ENCODE data around the gene CTPS2. TPM values are rescaled to one million over a fixed set of nuclear protein-coding genes. Genes with fewer than 3 reads are reported as not detected.

CTPS2 gene
- total RNA-seq, 1 donor from 2014 or later = 59.0 TPM

DNA sequence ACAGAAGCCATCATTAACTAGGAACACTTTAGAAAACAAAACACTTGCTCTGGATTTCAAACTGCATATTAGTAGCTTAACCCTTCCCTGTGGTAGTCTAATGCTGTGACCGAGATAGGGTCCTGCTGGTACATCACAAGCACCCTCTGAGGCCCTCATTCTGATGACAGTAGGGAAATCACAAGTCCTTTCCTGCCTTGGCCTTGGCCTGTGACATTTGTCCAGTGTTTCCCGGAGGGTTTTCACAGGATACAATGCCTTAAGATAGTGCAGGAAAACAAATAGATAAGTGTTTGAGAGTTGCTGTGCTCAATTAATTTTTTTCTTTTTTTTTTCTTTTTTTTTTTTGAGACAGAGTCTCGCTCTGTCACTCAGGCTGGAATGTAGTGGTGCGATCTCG lies 36.0 kb upstream of the CTPS2 start:
- Mint-ChIP-seq H3K4me1 (ENCODE audit: unreplicated experiment) (peaks cover under 1% of the 10 kb centered on the region), H3K27ac (no peak overlapping the region), H3K4me3 (no peak overlapping the region), H3K36me3 (peaks cover 30% of the 10 kb centered on the region), H3K27me3 (no peaks in the 10 kb centered on the region), H3K9me3 (no peaks in the 10 kb centered on the region)
- DNase-seq (ENCODE audit: extremely low spot score, unreplicated experiment) = no peak
- TF ChIP-seq, protein P1, sequence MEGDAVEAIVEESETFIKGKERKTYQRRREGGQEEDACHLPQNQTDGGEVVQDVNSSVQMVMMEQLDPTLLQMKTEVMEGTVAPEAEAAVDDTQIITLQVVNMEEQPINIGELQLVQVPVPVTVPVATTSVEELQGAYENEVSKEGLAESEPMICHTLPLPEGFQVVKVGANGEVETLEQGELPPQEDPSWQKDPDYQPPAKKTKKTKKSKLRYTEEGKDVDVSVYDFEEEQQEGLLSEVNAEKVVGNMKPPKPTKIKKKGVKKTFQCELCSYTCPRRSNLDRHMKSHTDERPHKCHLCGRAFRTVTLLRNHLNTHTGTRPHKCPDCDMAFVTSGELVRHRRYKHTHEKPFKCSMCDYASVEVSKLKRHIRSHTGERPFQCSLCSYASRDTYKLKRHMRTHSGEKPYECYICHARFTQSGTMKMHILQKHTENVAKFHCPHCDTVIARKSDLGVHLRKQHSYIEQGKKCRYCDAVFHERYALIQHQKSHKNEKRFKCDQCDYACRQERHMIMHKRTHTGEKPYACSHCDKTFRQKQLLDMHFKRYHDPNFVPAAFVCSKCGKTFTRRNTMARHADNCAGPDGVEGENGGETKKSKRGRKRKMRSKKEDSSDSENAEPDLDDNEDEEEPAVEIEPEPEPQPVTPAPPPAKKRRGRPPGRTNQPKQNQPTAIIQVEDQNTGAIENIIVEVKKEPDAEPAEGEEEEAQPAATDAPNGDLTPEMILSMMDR (conservative IDR thresholded peaks at IDR 0.05) = no peak

DNA sequence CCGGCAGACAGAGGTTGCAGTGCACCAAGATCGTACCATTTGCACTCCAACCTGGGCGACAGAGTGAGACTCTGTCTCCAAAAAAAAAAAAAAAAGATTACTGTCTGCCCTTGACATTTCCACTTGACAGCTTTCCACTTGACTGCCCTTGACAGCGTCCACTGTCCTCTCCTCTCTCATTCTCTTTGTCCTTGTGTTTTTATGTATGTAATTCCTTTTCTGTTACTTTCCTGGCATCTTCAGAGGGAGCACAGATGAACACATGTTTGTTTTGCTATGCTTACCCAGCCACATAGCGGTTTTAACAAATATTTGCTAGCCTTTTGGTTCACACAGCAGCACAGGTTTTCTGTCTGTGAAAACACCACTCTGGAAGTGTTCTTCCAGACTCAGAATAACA lies 33.2 kb upstream of the CTPS2 start:
- Mint-ChIP-seq H3K4me1 (ENCODE audit: unreplicated experiment) (no peaks in the 10 kb centered on the region), H3K27me3 (no peaks in the 10 kb centered on the region), H3K36me3 (peaks cover 31% of the 10 kb centered on the region), H3K9me3 (no peaks in the 10 kb centered on the region), H3K27ac (peak overlapping the region; percentile 11), H3K4me3 (no peak overlapping the region)
- DNase-seq (ENCODE audit: extremely low spot score, unreplicated experiment) = no peak
- TF ChIP-seq, protein P1 (conservative IDR thresholded peaks at IDR 0.05) = no peak

DNA sequence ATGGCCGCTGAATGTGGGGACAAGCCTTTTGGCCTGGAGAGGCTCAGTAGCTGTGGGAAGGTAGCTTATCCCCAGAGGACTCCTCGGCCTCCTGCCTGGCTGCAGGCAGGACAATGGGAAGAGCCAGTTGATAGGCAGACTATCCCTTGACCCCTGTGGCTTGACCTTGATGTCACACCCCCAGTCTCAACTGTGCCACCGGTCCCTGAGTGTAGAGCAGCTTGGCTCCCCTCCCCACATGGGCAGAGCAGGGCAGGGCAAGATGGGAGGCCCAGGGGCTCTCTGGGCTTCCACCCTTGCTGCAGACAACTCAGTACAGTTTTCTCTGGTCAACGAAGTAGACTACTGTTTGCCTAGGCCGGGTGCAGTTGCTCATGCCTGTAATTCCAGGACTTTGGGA lies 32.6 kb upstream of the CTPS2 start:
- Mint-ChIP-seq H3K4me3 (no peak overlapping the region), H3K27ac (no peak overlapping the region), H3K4me1 (ENCODE audit: unreplicated experiment) (no peaks in the 10 kb centered on the region), H3K9me3 (no peaks in the 10 kb centered on the region), H3K36me3 (peaks cover 32% of the 10 kb centered on the region), H3K27me3 (no peaks in the 10 kb centered on the region)
- no peak for DNase-seq (ENCODE audit: extremely low spot score, unreplicated experiment)
- TF ChIP-seq, protein P1 (conservative IDR thresholded peaks at IDR 0.05) = no peak

DNA sequence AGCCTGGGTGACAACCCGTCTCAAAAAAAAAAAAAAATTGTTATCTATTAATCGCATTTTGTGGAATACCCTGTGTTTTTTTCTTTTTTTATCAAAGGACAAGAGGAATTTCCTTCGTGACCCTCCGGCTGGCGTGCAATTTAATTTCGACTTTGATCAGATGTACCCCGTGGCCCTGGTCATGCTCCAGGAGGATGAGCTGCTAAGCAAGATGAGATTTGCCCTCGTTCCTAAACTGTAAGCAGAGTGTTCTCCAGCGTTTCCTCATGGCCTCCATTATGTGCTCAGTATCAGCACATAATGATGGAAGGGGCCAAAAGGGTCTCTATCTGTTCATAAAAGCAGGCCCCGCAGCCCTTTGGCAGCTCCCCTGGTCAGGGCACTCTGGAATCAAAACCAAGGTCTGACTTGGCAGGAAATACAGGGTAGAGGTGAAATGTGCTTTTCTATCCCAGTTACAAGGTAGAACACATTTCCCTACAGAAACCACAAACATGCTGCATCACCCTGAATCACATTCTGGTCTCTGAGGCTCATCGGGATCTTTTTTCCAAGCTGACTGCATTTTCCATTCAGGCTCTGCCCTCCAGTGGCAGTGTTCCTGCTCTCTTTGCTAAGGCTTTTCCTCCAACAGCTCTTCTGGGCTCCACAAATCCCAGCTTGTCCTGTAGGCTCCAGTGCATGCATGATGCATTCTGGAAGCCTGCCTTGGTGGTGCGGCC lies 31.3 kb upstream of the CTPS2 start:
- H3K4me1 Mint-ChIP-seq (ENCODE audit: unreplicated experiment) = no peaks in the 10 kb centered on the region
- DNase-seq (ENCODE audit: extremely low spot score, unreplicated experiment) = no peak
- no peaks in the 10 kb centered on the region for H3K9me3 Mint-ChIP-seq
- H3K27ac Mint-ChIP-seq = no peak overlapping the region
- TF ChIP-seq, protein P1 (conservative IDR thresholded peaks at IDR 0.05) = no peak
- H3K36me3 Mint-ChIP-seq = peaks cover 37% of the 10 kb centered on the region
- no peaks in the 10 kb centered on the region for H3K27me3 Mint-ChIP-seq
- no peak overlapping the region for H3K4me3 Mint-ChIP-seq

DNA sequence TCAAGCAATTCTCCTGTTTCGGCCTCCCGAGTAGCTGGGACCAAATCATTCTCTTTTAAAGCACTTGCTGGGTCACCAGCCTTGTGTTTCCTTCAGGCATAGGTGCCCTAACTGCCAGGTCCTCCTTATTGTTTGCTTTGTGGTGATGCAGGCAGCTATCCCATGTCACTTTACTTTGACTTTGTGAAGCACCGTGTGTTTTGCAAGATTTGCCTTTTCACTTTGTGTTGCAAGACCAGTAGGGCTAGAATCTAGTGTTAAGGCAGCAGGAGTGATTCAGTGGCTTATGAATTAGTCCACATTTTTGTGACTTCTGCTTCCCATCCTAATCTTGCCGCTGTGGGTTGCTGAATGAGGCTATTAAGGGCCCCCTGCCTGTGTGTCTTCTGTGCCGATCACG lies 27.1 kb upstream of the CTPS2 start:
- Mint-ChIP-seq H3K9me3 (no peaks in the 10 kb centered on the region), H3K27ac (no peak overlapping the region), H3K4me1 (ENCODE audit: unreplicated experiment) (no peaks in the 10 kb centered on the region), H3K36me3 (peaks cover 44% of the 10 kb centered on the region), H3K4me3 (no peak overlapping the region), H3K27me3 (no peaks in the 10 kb centered on the region)
- TF ChIP-seq, protein P1 (conservative IDR thresholded peaks at IDR 0.05) = no peak
- DNase-seq (ENCODE audit: extremely low spot score, unreplicated experiment) = no peak

Data from type B pancreatic cell (in vitro differentiated cells).